H1 (cell line): Measurements from ENCODE around the gene MMAB. TPM values are rescaled to one million over a fixed set of nuclear protein-coding genes. Genes with fewer than 3 reads are reported as not detected.

Source experiments
- CTCF ChIA-PET: fragments of 300-600 bp; sonication (Branson Sonifier 250); formaldehyde crosslinking; loops from one replicate; lab custom pipeline; 2021; ENCODE audit not compliant: partially characterized antibody; lab: Charles Lee
- POLR2A ChIA-PET: fragments of 300-600 bp; sonication (Branson Sonifier 250); formaldehyde crosslinking; loops from one replicate; lab custom pipeline; 2021; ENCODE audit warnings: inconsistent platforms; ENCODE audit not compliant: partially characterized antibody; lab: Charles Lee
- DNase-seq, 2 experiments: peaks; one replicate each; pipeline versions ENCODE4 v3.0.0 to v3.0.0-alpha.2; 2010 to 2022; ENCODE audit warnings: low spot score in 2 of 2, low read depth in 1 of 2, mixed read lengths in 1 of 2
- FAIRE-seq: peaks from 2 replicates; lab custom pipeline; 2011; peaks lifted over from hg19 to GRCh38; lab: Jason Lieb, UNC
- H2AFZ ChIP-seq: 2 replicates; pipeline ENCODE4 v1.8.1; 2012; ENCODE audit warnings: low read length, inconsistent platforms
- H2AK5ac ChIP-seq: 2 replicates; pipeline ENCODE4 v1.6.1; 2013; ENCODE audit warnings: low read depth, low read length
- H2BK120ac ChIP-seq: replicated peaks from 2 replicates; pipeline ENCODE3; 2013; ENCODE audit warnings: low read depth, low read length, inconsistent platforms
- H2BK12ac ChIP-seq: 2 replicates; pipeline ENCODE4 v1.6.1; 2013; ENCODE audit warnings: low read depth, low read length
- H2BK15ac ChIP-seq: 2 replicates; pipeline ENCODE4 v1.6.1; 2013; ENCODE audit warnings: low read length
- H2BK20ac ChIP-seq: 2 replicates; pipeline ENCODE4 v1.6.1; 2013; ENCODE audit warnings: low read length
- H2BK5ac ChIP-seq: 2 replicates; pipeline ENCODE4 v1.6.1; 2013; ENCODE audit warnings: low read depth, low read length
- H3K14ac ChIP-seq: 2 replicates; pipeline ENCODE4 v1.6.1; 2013; ENCODE audit warnings: inconsistent platforms; ENCODE audit not compliant: insufficient read length
- H3K18ac ChIP-seq: 2 replicates; pipeline ENCODE4 v1.6.1; 2013; ENCODE audit warnings: low read length; ENCODE audit errors: extremely low read depth
- H3K23ac ChIP-seq: 2 replicates; pipeline ENCODE4 v1.6.1; 2013; ENCODE audit warnings: inconsistent platforms; ENCODE audit not compliant: insufficient read length
- H3K23me2 ChIP-seq: 2 replicates; pipeline ENCODE4 v1.6.1; 2013; ENCODE audit warnings: low read depth, low read length
- H3K27ac ChIP-seq: 2 replicates; pipeline ENCODE4 v1.6.1; 2011; ENCODE audit warnings: low read depth, low read length, inconsistent platforms
- H3K27me3 ChIP-seq, 4 experiments: replicated peaks in 1 of 4; 1 replicate in 1 of 4; 2 replicates in 3 of 4; pipeline versions ENCODE4 v1.6.1 to v1.8.1; 2011 to 2013; ENCODE audit warnings: low read length in 3 of 4, mild to moderate bottlenecking in 3 of 4, inconsistent platforms in 2 of 4, mixed read lengths in 2 of 4, moderate library complexity in 1 of 4; ENCODE audit not compliant: control insufficient read depth in 3 of 4, insufficient read depth in 3 of 4; ENCODE audit errors: extremely low read depth in 1 of 4
- H3K36me3 ChIP-seq, 4 experiments: 2 replicates each; pipeline versions ENCODE4 v1.6.1 to v1.8.1; 2011 to 2013; ENCODE audit warnings: mild to moderate bottlenecking in 4 of 4, low read length in 3 of 4, moderate library complexity in 2 of 4, control low read depth in 1 of 4, inconsistent platforms in 1 of 4; ENCODE audit not compliant: insufficient read depth in 4 of 4, control insufficient read depth in 2 of 4
- H3K4ac ChIP-seq: replicated peaks from 2 replicates; pipeline ENCODE3; 2013; ENCODE audit warnings: low read length, low read depth, mixed read lengths, inconsistent platforms; ENCODE audit not compliant: insufficient read length
- H3K4me1 ChIP-seq, 4 experiments: replicated peaks in 1 of 4; 1 replicate in 1 of 4; 2 replicates in 3 of 4; pipeline versions ENCODE4 v1.6.1 to v1.8.1; 2011 to 2013; ENCODE audit warnings: low read length in 3 of 4, inconsistent platforms in 2 of 4, mixed read lengths in 1 of 4; ENCODE audit not compliant: insufficient read depth in 4 of 4, control insufficient read depth in 3 of 4
- H3K4me2 ChIP-seq, 2 experiments: 2 replicates each; pipeline versions ENCODE4 v1.6.1 to v1.8.1; 2011 to 2013; ENCODE audit warnings: low read depth in 2 of 2, low read length in 2 of 2, control low read depth in 1 of 2, inconsistent platforms in 1 of 2, mild to moderate bottlenecking in 1 of 2; ENCODE audit not compliant: insufficient read depth in 1 of 2
- H3K4me3 ChIP-seq, 4 experiments: fragments of 200-600, 300-600 bp in 1 of 4; sonication (generic), shearing (Covaris generic), sonication (Bioruptor Twin) in 1 of 4; 2 replicates each; pipeline versions ENCODE4 v1.5.1 to v1.8.1; 2011 to 2016; ENCODE audit warnings: low read length in 4 of 4, low read depth in 3 of 4, control low read depth in 2 of 4, inconsistent platforms in 2 of 4, mild to moderate bottlenecking in 2 of 4, mixed read lengths in 1 of 4, moderate library complexity in 1 of 4; ENCODE audit not compliant: insufficient read depth in 2 of 4; ENCODE audit errors: extremely low read depth in 1 of 4
- H3K56ac ChIP-seq: replicated peaks from 2 replicates; pipeline ENCODE3; 2013; ENCODE audit warnings: low read depth, mild to moderate bottlenecking, mixed read lengths, low read length, inconsistent platforms; ENCODE audit not compliant: insufficient read length
- H3K79me1 ChIP-seq: 2 replicates; pipeline ENCODE4 v1.6.1; 2013; ENCODE audit warnings: low read depth, low read length, control low read depth
- H3K79me2 ChIP-seq, 2 experiments: 2 replicates each; pipeline versions ENCODE4 v1.6.1 to v1.8.1; 2012 to 2013; ENCODE audit warnings: low read length in 2 of 2, mild to moderate bottlenecking in 2 of 2, inconsistent platforms in 1 of 2; ENCODE audit not compliant: insufficient read depth in 2 of 2, control insufficient read depth in 1 of 2
- H3K9ac ChIP-seq, 4 experiments: replicated peaks in 1 of 4; 1 replicate in 1 of 4; 2 replicates in 3 of 4; pipeline versions ENCODE4 v1.6.1 to v1.8.1; 2011 to 2013; ENCODE audit warnings: low read depth in 3 of 4, low read length in 3 of 4, control low read depth in 2 of 4, mild to moderate bottlenecking in 2 of 4, moderate library complexity in 2 of 4, inconsistent platforms in 1 of 4; ENCODE audit errors: extremely low read depth in 1 of 4
- H3K9me3 ChIP-seq, 2 experiments: 2 replicates each; pipeline versions ENCODE4 v1.6.1 to v1.8.1; 2012 to 2013; ENCODE audit warnings: mild to moderate bottlenecking in 2 of 2, moderate library complexity in 2 of 2, control low read depth in 1 of 2, inconsistent platforms in 1 of 2, low read depth in 1 of 2, low read length in 1 of 2, mixed read lengths in 1 of 2; ENCODE audit not compliant: insufficient read depth in 2 of 2
- H4K20me1 ChIP-seq, 2 experiments: replicated peaks in 1 of 2; 2 replicates each; pipeline versions ENCODE3 to v1.8.1; 2011 to 2013; ENCODE audit warnings: inconsistent platforms in 2 of 2, low read length in 2 of 2, mild to moderate bottlenecking in 1 of 2; ENCODE audit not compliant: insufficient read depth in 2 of 2, control insufficient read depth in 1 of 2
- H4K5ac ChIP-seq: 2 replicates; pipeline ENCODE4 v1.6.1; 2013; ENCODE audit warnings: low read length, low read depth, mixed read lengths, inconsistent platforms; ENCODE audit not compliant: insufficient read length
- H4K8ac ChIP-seq: 2 replicates; pipeline ENCODE4 v1.8.0; 2013; ENCODE audit warnings: mild to moderate bottlenecking, moderate library complexity, low read length, inconsistent platforms; ENCODE audit not compliant: insufficient read depth; ENCODE audit errors: extremely low read depth
- H4K91ac ChIP-seq: replicated peaks from 2 replicates; pipeline ENCODE3; 2013; ENCODE audit warnings: low read length, mixed read lengths, inconsistent platforms; ENCODE audit not compliant: insufficient read length
- CTBP2 ChIP-seq: IDR thresholded peaks from 2 replicates; pipeline ENCODE4 v1.7.0; 2011; ENCODE audit warnings: borderline replicate concordance, mild to moderate bottlenecking, moderate library complexity, mixed read lengths, low read length; ENCODE audit not compliant: insufficient read depth, insufficient read length
- EZH2 ChIP-seq: fragments of 200-600 bp; sonication (generic); IDR thresholded peaks from 2 replicates; pipeline ENCODE4 v1.7.1; 2012; ENCODE audit warnings: low read depth, mild to moderate bottlenecking, moderate library complexity, low read length, inconsistent platforms; ENCODE audit not compliant: severe bottlenecking
- GABPA ChIP-seq: IDR thresholded peaks from 2 replicates; pipeline ENCODE4 v1.6.1; 2011; ENCODE audit warnings: mild to moderate bottlenecking, low read length, moderate library complexity, borderline replicate concordance; ENCODE audit not compliant: insufficient read depth
- HDAC2 ChIP-seq, 2 experiments: fragments of 300-600 bp in 1 of 2; sonication (generic) in 1 of 2; IDR thresholded peaks; 2 replicates each; pipeline ENCODE4 v1.6.1; 2011 to 2012; ENCODE audit warnings: low read depth in 2 of 2, low read length in 2 of 2, mild to moderate bottlenecking in 2 of 2, moderate library complexity in 2 of 2, borderline replicate concordance in 1 of 2, inconsistent platforms in 1 of 2
- KDM1A ChIP-seq: fragments of 200-600, 300-600 bp; sonication (generic); IDR thresholded peaks from 2 replicates; pipeline ENCODE4 v1.7.1; 2016; ENCODE audit warnings: mild to moderate bottlenecking, low read length, borderline replicate concordance
- PHF8 ChIP-seq: fragments of 200-600 bp; sonication (generic); conservative IDR thresholded peaks from 2 replicates; pipeline ENCODE4 v1.7.1; 2012; ENCODE audit warnings: low read depth, mild to moderate bottlenecking, inconsistent platforms, low read length, moderate library complexity
- TCF12 ChIP-seq: IDR thresholded peaks from 2 replicates; pipeline ENCODE4 v1.6.1; 2011; ENCODE audit warnings: low read depth, mild to moderate bottlenecking, low read length
- WGBS, 2 experiments: shearing (Covaris generic) in 1 of 2; methylation state at CpG; one replicate each; pipeline versions ENCODE4 v1.1.6 to v1.1.7; 2013 to 2015; ENCODE audit warnings: low lambda C conversion rate in 2 of 2, mixed read lengths in 2 of 2, inconsistent platforms in 1 of 2, low coverage in 1 of 2, missing lambda C conversion rate in 1 of 2; ENCODE audit not compliant: insufficient replicate concordance in 2 of 2, insufficient coverage in 1 of 2, insufficient read length in 1 of 2; ENCODE audit errors: extremely low coverage in 1 of 2, missing lambda C conversion rate in 1 of 2; 5-methylcytosine and 5-hydroxymethylcytosine counted together
- polyA plus RNA-seq, 7 experiments: library from polyadenylated mRNA; depleted of rRNA in 3 of 7; stranded (reverse) in 5 of 7; unstranded in 2 of 7; fragments of >200 nt in 5 of 7; fragments of 200-250 nt in 2 of 7; gene quantifications; 1 replicate in 5 of 7; 2 replicates in 1 of 7; 4 replicates in 1 of 7; pipeline versions ENCODE4 v1.2.1 to v1.2.3, GENCODE V29; 2011 to 2013; ENCODE audit warnings: missing spikeins in 2 of 7, mixed read lengths in 2 of 7
- total RNA-seq: library from RNA; stranded (reverse); fragmentation: NEBNext Ultra II Directional; extraction: Animal tissue kit (Norgen Biotek cat#: 25700); gene quantifications from 2 replicates; pipeline ENCODE4 v1.2.1, GENCODE V29; 2021
- TF ChIP-seq, protein P1 (sequence below): IDR thresholded peaks from 2 replicates; pipeline ENCODE4 v1.6.1; 2011; ENCODE audit warnings: low read depth, mild to moderate bottlenecking, low read length; ENCODE audit not compliant: insufficient read depth

Gene MMAB
- total and polyA plus RNA-seq, 2 of the 8 experiments (the other 6 are each of a cell fraction or from before 2014, with no cell fraction given) = 12.9 to 18.5 TPM

- no peak overlapping the region for H2BK12ac ChIP-seq
- H3K9ac ChIP-seq = no peak overlapping the region
- H3K4me2 ChIP-seq = no peak overlapping the region
- ChIA-PET POLR2A (interaction anchor here (1.0 kb wide), 1 partner anchor 30 kb away, joined by 3 read pairs; no protein-coding TSS in a partner anchor), CTCF (interaction anchor here (1.9 kb wide), 1 partner anchor 14 kb away, joined by 8 read pairs; no protein-coding TSS in a partner anchor)
- no peak for FAIRE-seq
- H3K27me3 ChIP-seq = no peaks in the 10 kb centered on the region
- H3K4me1 ChIP-seq = peaks cover 0 to 6% (median 2%) of the 10 kb centered on the region in 4 experiments; a peak in 4 of 7 replicates
- no peak overlapping the region for H3K14ac ChIP-seq
- no peaks in the 10 kb centered on the region for H3K79me1 ChIP-seq
- peaks cover 0 to 3% (median 0%) of the 10 kb centered on the region in 4 experiments; a peak in 1 of 8 replicates for H3K36me3 ChIP-seq
- no peak overlapping the region for H2AFZ ChIP-seq
- 94% methylated on average over 23 of the region's 24 CpGs; no CpG with 5 or more reads in 1 of the 2 experiments for WGBS, 2 experiments
- no peak overlapping the region for H2AK5ac ChIP-seq
- H3K18ac ChIP-seq = no peak overlapping the region
- H3K23ac ChIP-seq = no peak overlapping the region
- DNase-seq = no peak
- H2BK5ac ChIP-seq = no peak overlapping the region
- peak overlapping the region; percentile 63 for H4K8ac ChIP-seq
- H3K79me2 ChIP-seq = no peaks in the 10 kb centered on the region
- H2BK120ac ChIP-seq = no peak overlapping the region
- no peak overlapping the region for H2BK15ac ChIP-seq
- no peaks in the 10 kb centered on the region for H4K20me1 ChIP-seq
- H3K23me2 ChIP-seq = no peaks in the 10 kb centered on the region
- H4K91ac ChIP-seq = no peak overlapping the region
- no peak overlapping the region for H4K5ac ChIP-seq
- no peak overlapping the region for H2BK20ac ChIP-seq
- no peak overlapping the region for H3K27ac ChIP-seq
- H3K56ac ChIP-seq = no peak overlapping the region
- H3K9me3 ChIP-seq = no peaks in the 10 kb centered on the region
- H3K4me3 ChIP-seq = no peak overlapping the region
- no peak overlapping the region for H3K4ac ChIP-seq
- no peak for TF ChIP-seq GABPA
- TF ChIP-seq, protein P1, sequence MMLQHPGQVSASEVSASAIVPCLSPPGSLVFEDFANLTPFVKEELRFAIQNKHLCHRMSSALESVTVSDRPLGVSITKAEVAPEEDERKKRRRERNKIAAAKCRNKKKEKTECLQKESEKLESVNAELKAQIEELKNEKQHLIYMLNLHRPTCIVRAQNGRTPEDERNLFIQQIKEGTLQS = no peak
- no peak for TF ChIP-seq HDAC2 (IDR thresholded peaks at IDR 0.05; ENCODE audit: borderline replicate concordance in 1 of 2, low read depth in 2 of 2, low read length in 2 of 2)
- no peak for TF ChIP-seq KDM1A
- no peak for TF ChIP-seq TCF12
- no peak for TF ChIP-seq CTBP2
- no peak for TF ChIP-seq PHF8
- no peak for TF ChIP-seq EZH2
Measured at GRCh38 chr12:109532721-109533486, 40.4 kb downstream of the MMAB start.
